ENCODE results near the gene PYGM. TPM values are rescaled to one million over a fixed set of nuclear protein-coding genes. Genes with fewer than 3 reads are reported as not detected.

The PYGM gene
- total RNA-seq, 1 donor from 2014 or later: 2.0 TPM

GRCh38 chr11:64763526-64764039, 3.8 kb upstream of the PYGM start:
- DNase-seq (peak; percentile 53), ATAC-seq (no peak)
- Histone ChIP-seq H3K4me3 (no peak overlapping the region), H3K9me3 (no peaks in the 10 kb centered on the region), H3K27me3 (no peaks in the 10 kb centered on the region), H3K27ac (no peak overlapping the region), H3K4me1 (peaks cover 19% of the 10 kb centered on the region), H3K36me3 (peaks cover 63% of the 10 kb centered on the region)
- TF ChIP-seq, protein P1, sequence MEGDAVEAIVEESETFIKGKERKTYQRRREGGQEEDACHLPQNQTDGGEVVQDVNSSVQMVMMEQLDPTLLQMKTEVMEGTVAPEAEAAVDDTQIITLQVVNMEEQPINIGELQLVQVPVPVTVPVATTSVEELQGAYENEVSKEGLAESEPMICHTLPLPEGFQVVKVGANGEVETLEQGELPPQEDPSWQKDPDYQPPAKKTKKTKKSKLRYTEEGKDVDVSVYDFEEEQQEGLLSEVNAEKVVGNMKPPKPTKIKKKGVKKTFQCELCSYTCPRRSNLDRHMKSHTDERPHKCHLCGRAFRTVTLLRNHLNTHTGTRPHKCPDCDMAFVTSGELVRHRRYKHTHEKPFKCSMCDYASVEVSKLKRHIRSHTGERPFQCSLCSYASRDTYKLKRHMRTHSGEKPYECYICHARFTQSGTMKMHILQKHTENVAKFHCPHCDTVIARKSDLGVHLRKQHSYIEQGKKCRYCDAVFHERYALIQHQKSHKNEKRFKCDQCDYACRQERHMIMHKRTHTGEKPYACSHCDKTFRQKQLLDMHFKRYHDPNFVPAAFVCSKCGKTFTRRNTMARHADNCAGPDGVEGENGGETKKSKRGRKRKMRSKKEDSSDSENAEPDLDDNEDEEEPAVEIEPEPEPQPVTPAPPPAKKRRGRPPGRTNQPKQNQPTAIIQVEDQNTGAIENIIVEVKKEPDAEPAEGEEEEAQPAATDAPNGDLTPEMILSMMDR (IDR thresholded peaks at IDR 0.05): no peak
- intact Hi-C loops (cut with DNase I): no loop called here

GRCh38 chr11:64762674-64763525, 3.1 kb upstream of the PYGM start:
- Histone ChIP-seq H3K36me3 (peaks cover 56% of the 10 kb centered on the region), H3K4me1 (peaks cover 19% of the 10 kb centered on the region), H3K27me3 (no peaks in the 10 kb centered on the region), H3K27ac (no peak overlapping the region), H3K4me3 (no peak overlapping the region), H3K9me3 (no peaks in the 10 kb centered on the region)
- intact Hi-C loops (cut with DNase I): no loop called here
- TF ChIP-seq, protein P1 (IDR thresholded peaks at IDR 0.05): no peak
- peak; percentile 46 for DNase-seq
- no peak for ATAC-seq

GRCh38 chr11:64762277-64762673, 2.5 kb upstream of the PYGM start:
- no peak for ATAC-seq
- Histone ChIP-seq H3K36me3 (peaks cover 50% of the 10 kb centered on the region), H3K9me3 (no peaks in the 10 kb centered on the region), H3K27ac (peak overlapping the region; percentile 17), H3K4me3 (no peak overlapping the region), H3K27me3 (no peaks in the 10 kb centered on the region), H3K4me1 (peaks cover 19% of the 10 kb centered on the region)
- intact Hi-C loops (cut with DNase I): no loop called here
- TF ChIP-seq, protein P1 (IDR thresholded peaks at IDR 0.05): no peak
- DNase-seq: peak; percentile 59

DNA sequence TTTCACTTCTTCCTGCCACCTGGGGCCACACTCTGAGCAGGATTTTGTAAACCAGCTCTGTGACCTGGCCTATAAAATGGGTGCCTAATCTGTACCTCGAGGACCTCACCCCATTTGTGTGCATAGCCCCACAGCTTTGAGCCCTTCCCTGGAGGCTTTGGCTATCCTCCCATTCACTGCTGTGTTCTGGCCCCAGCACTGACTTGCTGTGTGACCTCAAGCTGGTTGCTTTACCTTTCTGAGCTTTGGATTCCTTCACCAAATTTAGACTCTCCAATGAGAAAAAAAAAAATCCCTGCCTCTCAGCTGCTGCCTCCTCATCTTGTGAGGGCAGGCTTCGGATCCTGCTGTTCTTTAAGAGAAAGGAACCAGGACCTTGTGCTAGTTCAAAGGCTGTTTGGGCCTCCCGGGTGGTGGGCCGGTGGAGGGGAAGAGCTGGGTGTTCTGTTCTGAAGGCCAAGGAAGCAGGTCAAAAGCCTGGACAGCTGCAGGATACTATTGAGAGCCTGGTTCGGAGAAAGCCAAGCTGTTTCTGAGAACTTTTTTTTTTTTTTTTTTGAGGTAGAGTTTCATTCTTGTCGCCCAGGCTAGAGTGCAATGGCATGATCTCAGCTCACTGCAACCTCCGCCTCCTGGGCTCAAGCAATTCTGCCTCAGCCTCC, 1.1 kb upstream of the PYGM start:
- H3K4me1 ChIP-seq: peaks cover 19% of the 10 kb centered on the region
- TF ChIP-seq, protein P1 (IDR thresholded peaks at IDR 0.05): no peak
- H3K27ac ChIP-seq: no peak overlapping the region
- peak; percentile 21 for DNase-seq
- no peaks in the 10 kb centered on the region for H3K9me3 ChIP-seq
- ATAC-seq: no peak
- H3K36me3 ChIP-seq: peaks cover 36% of the 10 kb centered on the region
- no peak overlapping the region for H3K4me3 ChIP-seq
- intact Hi-C loops (cut with DNase I): no loop called here
- H3K27me3 ChIP-seq: no peaks in the 10 kb centered on the region

DNA sequence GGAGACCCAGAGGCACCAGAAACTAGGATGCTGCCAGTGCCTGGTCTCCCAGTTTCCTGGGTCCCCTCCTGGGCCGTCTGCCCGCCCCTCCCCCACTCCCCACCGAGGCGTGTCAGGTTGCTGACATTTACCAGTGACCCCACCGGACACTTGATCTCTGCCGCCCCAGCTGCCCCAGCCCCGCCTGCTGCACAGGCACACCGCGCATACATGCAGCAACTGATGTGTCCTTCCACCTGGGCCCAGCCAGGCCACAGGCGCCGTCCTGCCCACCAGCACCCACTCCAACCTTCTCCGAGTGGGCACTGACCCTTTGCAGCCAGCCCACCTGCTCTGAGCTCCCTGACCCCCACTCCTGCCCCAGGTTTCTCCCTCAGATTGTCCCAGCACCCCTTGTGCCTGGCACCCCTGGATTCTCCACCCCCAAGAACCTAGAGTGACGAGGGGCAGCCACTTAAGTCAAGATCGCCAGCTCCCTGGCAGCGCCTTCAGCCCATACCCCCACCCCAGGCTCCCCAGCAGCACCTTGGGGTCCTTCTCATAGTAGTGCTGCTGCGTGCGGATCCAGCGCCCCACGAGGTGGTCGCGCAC, 548 bp downstream of the PYGM start:
- H3K36me3 ChIP-seq: peaks cover 20% of the 10 kb centered on the region
- peaks cover 19% of the 10 kb centered on the region for H3K4me1 ChIP-seq
- H3K27ac ChIP-seq: peak overlapping the region; percentile 24
- ATAC-seq (no peak), DNase-seq (peak; percentile 64)
- H3K4me3 ChIP-seq: peak overlapping the region; percentile 8
- no peaks in the 10 kb centered on the region for H3K27me3 ChIP-seq
- TF ChIP-seq, protein P1 (IDR thresholded peaks at IDR 0.05): no peak
- intact Hi-C loops (cut with DNase I): no loop called here
- no peaks in the 10 kb centered on the region for H3K9me3 ChIP-seq

Data from upper lobe of right lung (tissue), 1 donor.